Endodermal cell (in vitro differentiated cells): ENCODE measurements around the gene IGFN1. TPM values are rescaled to one million over a fixed set of nuclear protein-coding genes. Genes with fewer than 3 reads are reported as not detected.

Experiments
- DNase-seq: peaks from one replicate; pipeline ENCODE4 v3.0.0-alpha.2; 2017
- H3K27ac ChIP-seq: 2 replicates; pipeline ENCODE4 v1.5.1; 2013; ENCODE audit warnings: mild to moderate bottlenecking, low read depth, low read length, moderate library complexity
- H3K27me3 ChIP-seq: 2 replicates; pipeline ENCODE4 v1.6.1; 2013; ENCODE audit warnings: mild to moderate bottlenecking, low read length, moderate library complexity; ENCODE audit not compliant: insufficient read depth, control insufficient read depth, poor library complexity, severe bottlenecking
- H3K36me3 ChIP-seq: 2 replicates; pipeline ENCODE4 v1.7.0; 2013; ENCODE audit warnings: mild to moderate bottlenecking, low read length, moderate library complexity; ENCODE audit not compliant: control insufficient read depth, insufficient read depth
- H3K4me1 ChIP-seq: one replicate; pipeline ENCODE4 v1.7.0; 2013; ENCODE audit warnings: low read length; ENCODE audit not compliant: control insufficient read depth, insufficient read depth
- H3K4me3 ChIP-seq: 2 replicates; pipeline ENCODE4 v1.5.1; 2013; ENCODE audit warnings: mild to moderate bottlenecking, low read length, moderate library complexity
- H3K9ac ChIP-seq: 2 replicates; pipeline ENCODE4 v1.6.1; 2013; ENCODE audit warnings: mild to moderate bottlenecking, low read length, moderate library complexity; ENCODE audit not compliant: poor library complexity, severe bottlenecking; ENCODE audit errors: extremely low read depth
- H3K9me3 ChIP-seq: 2 replicates; pipeline ENCODE4 v1.6.1; 2013; ENCODE audit warnings: mild to moderate bottlenecking, low read length, moderate library complexity; ENCODE audit not compliant: control insufficient read depth
- H3K27ac Mint-ChIP-seq: 2 replicates; pipeline ENCODE4 v1.8.0; 2020; ENCODE audit warnings: mixed read lengths
- H3K27me3 Mint-ChIP-seq: 2 replicates; pipeline ENCODE4 v1.8.0; 2021; ENCODE audit warnings: mild to moderate bottlenecking, mixed read lengths; ENCODE audit not compliant: insufficient read depth
- H3K36me3 Mint-ChIP-seq: 2 replicates; pipeline ENCODE4 v1.8.0; 2020; ENCODE audit warnings: low read depth, mixed read lengths
- H3K4me1 Mint-ChIP-seq: 2 replicates; pipeline ENCODE4 v1.8.0; 2020; ENCODE audit warnings: mixed read lengths
- H3K4me3 Mint-ChIP-seq: 2 replicates; pipeline ENCODE4 v1.8.0; 2020; ENCODE audit warnings: mild to moderate bottlenecking, moderate library complexity, mixed read lengths
- H3K9me3 Mint-ChIP-seq: 2 replicates; pipeline ENCODE4 v1.8.0; 2020; ENCODE audit warnings: mild to moderate bottlenecking, mixed read lengths
- CTCF ChIP-seq: fragments of 200-600 bp; sonication (generic); conservative IDR thresholded peaks from 2 replicates; pipeline ENCODE4 v1.5.0; 2021; ENCODE audit warnings: antibody characterized with exemption, mild to moderate bottlenecking
- WGBS, 2 experiments: methylation state at CpG; one replicate each; pipeline versions ENCODE4 v1.1.5 to v1.1.7; 2013; ENCODE audit warnings: missing lambda C conversion rate in 2 of 2, mixed read lengths in 1 of 2; ENCODE audit not compliant: insufficient coverage in 1 of 2, insufficient read length in 1 of 2; 5-methylcytosine and 5-hydroxymethylcytosine counted together
- total RNA-seq, 2 donors: library from RNA; stranded (reverse); fragmentation: NEBNext Ultra II Directional in 1 of 2; extraction: Animal tissue kit (Norgen Biotek cat#: 25700) in 1 of 2; gene quantifications; 2 replicates in 1 of 2; 3 replicates in 1 of 2; pipeline ENCODE4 v1.2.1, GENCODE V29; 2021

Gene IGFN1
- total RNA-seq, 2 donors from 2014 or later: not detected

- H3K27me3 Mint-ChIP-seq: peaks cover 19% of the 10 kb centered on the region
- WGBS, 2 experiments: 83 to 87% methylated on average over 2 to 5 of the region's 5 CpGs
- no peak overlapping the region for H3K27ac Mint-ChIP-seq
- H3K4me1 ChIP-seq: no peaks in the 10 kb centered on the region
- H3K36me3 Mint-ChIP-seq: no peaks in the 10 kb centered on the region
- H3K9ac ChIP-seq: no peak overlapping the region
- peaks cover 23% of the 10 kb centered on the region for H3K4me1 Mint-ChIP-seq
- no peak overlapping the region for H3K27ac ChIP-seq
- no peak overlapping the region for H3K4me3 Mint-ChIP-seq
- no peaks in the 10 kb centered on the region for H3K9me3 Mint-ChIP-seq
- H3K27me3 ChIP-seq: peaks cover 17% of the 10 kb centered on the region
- DNase-seq: no peak
- no peaks in the 10 kb centered on the region for H3K9me3 ChIP-seq
- no peak overlapping the region for H3K4me3 ChIP-seq
- no peaks in the 10 kb centered on the region for H3K36me3 ChIP-seq
- TF ChIP-seq CTCF: no peak
Observed at GRCh38 chr1:201185527-201186128, 5.0 kb upstream of the IGFN1 start.

- Mint-ChIP-seq H3K27me3 (peaks cover 18% of the 10 kb centered on the region), H3K4me3 (no peak overlapping the region), H3K36me3 (no peaks in the 10 kb centered on the region), H3K27ac (no peak overlapping the region), H3K9me3 (no peaks in the 10 kb centered on the region), H3K4me1 (peaks cover 23% of the 10 kb centered on the region)
- Histone ChIP-seq H3K27me3 (peaks cover 17% of the 10 kb centered on the region), H3K9me3 (no peaks in the 10 kb centered on the region), H3K9ac (no peak overlapping the region), H3K4me1 (no peaks in the 10 kb centered on the region), H3K4me3 (no peak overlapping the region), H3K36me3 (no peaks in the 10 kb centered on the region), H3K27ac (no peak overlapping the region)
- WGBS, 2 experiments: 86 to 100% methylated on average over 2 to 3 of the region's 3 CpGs
- no peak for TF ChIP-seq CTCF
- DNase-seq: no peak
Observed at GRCh38 chr1:201186192-201186591, 4.4 kb upstream of the IGFN1 start.

- no peak for TF ChIP-seq CTCF
- H3K36me3 ChIP-seq: no peaks in the 10 kb centered on the region
- WGBS, 2 experiments: 80 to 90% methylated on average over 2 of the region's 2 CpGs
- no peaks in the 10 kb centered on the region for H3K9me3 ChIP-seq
- Mint-ChIP-seq H3K4me3 (no peak overlapping the region), H3K4me1 (peaks cover 22% of the 10 kb centered on the region), H3K9me3 (no peaks in the 10 kb centered on the region), H3K36me3 (no peaks in the 10 kb centered on the region), H3K27ac (no peak overlapping the region), H3K27me3 (peaks cover 17% of the 10 kb centered on the region)
- no peak overlapping the region for H3K9ac ChIP-seq
- no peak overlapping the region for H3K27ac ChIP-seq
- H3K4me1 ChIP-seq: no peaks in the 10 kb centered on the region
- DNase-seq: no peak
- no peak overlapping the region for H3K4me3 ChIP-seq
- peaks cover 9% of the 10 kb centered on the region for H3K27me3 ChIP-seq
Observed at GRCh38 chr1:201189085-201189484, 1.5 kb upstream of the IGFN1 start.
